H9 (cell line): ENCODE measurements around the gene FOXJ3. TPM values are rescaled to one million over a fixed set of nuclear protein-coding genes. Genes with fewer than 3 reads are reported as not detected.
A peak's percentile ranks its signal among the peaks of the same experiment; 100 is the strongest.

Source experiments
- DNase-seq: peaks from one replicate; pipeline ENCODE4 v3.0.0-alpha.2; 2017
- H2AFZ ChIP-seq: one replicate; pipeline ENCODE4 v1.6.1; 2013; ENCODE audit warnings: mild to moderate bottlenecking, low read length, control low read depth, moderate library complexity
- H2AK5ac ChIP-seq: 2 replicates; pipeline ENCODE4 v1.6.1; 2013; ENCODE audit warnings: low read length, control low read depth, mixed read lengths; ENCODE audit not compliant: insufficient read length
- H2BK120ac ChIP-seq: one replicate; pipeline ENCODE4 v1.6.1; 2013; ENCODE audit warnings: low read depth, mild to moderate bottlenecking, low read length, control low read depth, inconsistent platforms; ENCODE audit not compliant: poor library complexity, severe bottlenecking
- H2BK12ac ChIP-seq: 2 replicates; pipeline ENCODE4 v1.6.1; 2013; ENCODE audit warnings: low read length, control low read depth, mixed read lengths, low read depth; ENCODE audit not compliant: insufficient read length
- H2BK15ac ChIP-seq: 2 replicates; pipeline ENCODE4 v1.6.1; 2013; ENCODE audit warnings: low read depth, low read length, control low read depth
- H2BK20ac ChIP-seq: one replicate; pipeline ENCODE4 v1.6.1; 2013; ENCODE audit warnings: low read depth, mild to moderate bottlenecking, low read length, control low read depth, inconsistent platforms; ENCODE audit not compliant: poor library complexity, severe bottlenecking
- H2BK5ac ChIP-seq: 2 replicates; pipeline ENCODE4 v1.6.1; 2013; ENCODE audit warnings: low read length, control low read depth, mixed read lengths; ENCODE audit not compliant: insufficient read length
- H3K14ac ChIP-seq: 2 replicates; pipeline ENCODE4 v1.6.1; 2013; ENCODE audit warnings: low read length, control low read depth; ENCODE audit not compliant: insufficient read depth
- H3K18ac ChIP-seq: 2 replicates; pipeline ENCODE4 v1.6.1; 2013; ENCODE audit warnings: low read depth, mild to moderate bottlenecking, mixed read lengths, low read length, control low read depth; ENCODE audit not compliant: insufficient read length
- H3K23ac ChIP-seq: 2 replicates; pipeline ENCODE4 v1.6.1; 2013; ENCODE audit warnings: low read length, control low read depth, mixed read lengths, low read depth; ENCODE audit not compliant: insufficient read length
- H3K23me2 ChIP-seq: 2 replicates; pipeline ENCODE4 v1.6.1; 2013; ENCODE audit warnings: low read depth, mild to moderate bottlenecking, mixed read lengths, low read length, control low read depth; ENCODE audit not compliant: insufficient read length, poor library complexity, severe bottlenecking
- H3K27ac ChIP-seq: 2 replicates; pipeline ENCODE4 v1.5.1; 2013; ENCODE audit warnings: low read length, control low read depth, mixed read lengths, low read depth; ENCODE audit not compliant: insufficient read length
- H3K27me3 ChIP-seq: 2 replicates; pipeline ENCODE4 v1.6.1; 2013; ENCODE audit warnings: low read length, control low read depth, inconsistent platforms; ENCODE audit not compliant: insufficient read depth
- H3K4ac ChIP-seq: 2 replicates; pipeline ENCODE4 v1.6.1; 2013; ENCODE audit warnings: low read depth, mild to moderate bottlenecking, control low read depth, inconsistent platforms, low read length, moderate library complexity
- H3K4me1 ChIP-seq: 2 replicates; pipeline ENCODE4 v1.6.1; 2013; ENCODE audit warnings: low read length, control low read depth, inconsistent platforms; ENCODE audit not compliant: insufficient read depth
- H3K4me2 ChIP-seq: 2 replicates; pipeline ENCODE4 v1.6.1; 2013; ENCODE audit warnings: low read length, control low read depth, mixed read lengths; ENCODE audit not compliant: insufficient read length, insufficient read depth
- H3K56ac ChIP-seq: 2 replicates; pipeline ENCODE4 v1.6.1; 2013; ENCODE audit warnings: low read depth, mild to moderate bottlenecking, mixed read lengths, low read length, control low read depth; ENCODE audit not compliant: insufficient read length
- H3K79me1 ChIP-seq: 2 replicates; pipeline ENCODE4 v1.6.1; 2013; ENCODE audit warnings: low read depth, mild to moderate bottlenecking, moderate library complexity, low read length, control low read depth, inconsistent platforms; ENCODE audit not compliant: insufficient read depth, poor library complexity, severe bottlenecking
- H3K79me2 ChIP-seq: 2 replicates; pipeline ENCODE4 v1.6.1; 2013; ENCODE audit warnings: low read length, control low read depth, inconsistent platforms; ENCODE audit not compliant: insufficient read depth
- H3K9ac ChIP-seq: 2 replicates; pipeline ENCODE4 v1.6.1; 2013; ENCODE audit warnings: low read length, control low read depth, mixed read lengths; ENCODE audit not compliant: insufficient read length; ENCODE audit errors: extremely low read depth
- H3K9me3 ChIP-seq: one replicate; pipeline ENCODE4 v1.6.1; 2013; ENCODE audit warnings: low read depth, low read length, inconsistent platforms; ENCODE audit not compliant: control insufficient read depth
- H3T11ph ChIP-seq: one replicate; pipeline ENCODE4 v1.6.1; 2013; ENCODE audit warnings: mild to moderate bottlenecking, low read length, control low read depth, inconsistent platforms
- H4K20me1 ChIP-seq: one replicate; pipeline ENCODE4 v1.6.1; 2013; ENCODE audit not compliant: control insufficient read depth, insufficient read length, insufficient read depth
- H4K5ac ChIP-seq: 2 replicates; pipeline ENCODE4 v1.6.1; 2013; ENCODE audit warnings: low read depth, mild to moderate bottlenecking, mixed read lengths, low read length, control low read depth; ENCODE audit not compliant: insufficient read length
- H4K8ac ChIP-seq: replicated peaks from 2 replicates; pipeline ENCODE4 v1.6.1; 2013; ENCODE audit warnings: low read length, control low read depth, mixed read lengths, low read depth; ENCODE audit not compliant: insufficient read length
- H4K91ac ChIP-seq: 2 replicates; pipeline ENCODE4 v1.6.1; 2013; ENCODE audit warnings: low read depth, mild to moderate bottlenecking, moderate library complexity, mixed read lengths, low read length, control low read depth; ENCODE audit not compliant: insufficient read length
- H3K27ac Mint-ChIP-seq, 3 experiments: 2 replicates in 2 of 3; 3 replicates in 1 of 3; pipeline ENCODE4 v1.8.0; 2020 to 2021; ENCODE audit warnings: mixed read lengths in 3 of 3, mild to moderate bottlenecking in 1 of 3, moderate library complexity in 1 of 3
- H3K27me3 Mint-ChIP-seq: 2 replicates; pipeline ENCODE4 v1.8.0; 2021; ENCODE audit warnings: low read depth, mild to moderate bottlenecking, moderate library complexity, mixed read lengths
- H3K36me3 Mint-ChIP-seq, 3 experiments: 2 replicates in 2 of 3; 3 replicates in 1 of 3; pipeline ENCODE4 v1.8.0; 2020 to 2021; ENCODE audit warnings: low read depth in 3 of 3, mixed read lengths in 3 of 3; ENCODE audit not compliant: insufficient read depth in 1 of 3
- H3K4me1 Mint-ChIP-seq, 2 experiments: 2 replicates each; pipeline ENCODE4 v1.8.0; 2020; ENCODE audit warnings: mixed read lengths in 2 of 2
- H3K4me3 Mint-ChIP-seq, 2 experiments: 2 replicates in 1 of 2; 3 replicates in 1 of 2; pipeline ENCODE4 v1.8.0; 2020 to 2021; ENCODE audit warnings: mild to moderate bottlenecking in 2 of 2, mixed read lengths in 2 of 2, moderate library complexity in 1 of 2
- H3K9me3 Mint-ChIP-seq, 2 experiments: 2 replicates in 1 of 2; 3 replicates in 1 of 2; pipeline ENCODE4 v1.8.0; 2020; ENCODE audit warnings: mild to moderate bottlenecking in 2 of 2, mixed read lengths in 2 of 2, moderate library complexity in 1 of 2
- CTCF ChIP-seq: fragments of 200-600 bp; sonication (generic); conservative IDR thresholded peaks from 3 replicates; pipeline ENCODE4 v1.8.0; 2021; ENCODE audit warnings: antibody characterized with exemption, mild to moderate bottlenecking
- WGBS: extraction: QIAGEN DNeasy Blood & Tissue Kit; methylation state at CpG from one replicate; pipeline ENCODE4 v1.1.7; 2013; ENCODE audit warnings: missing lambda C conversion rate, low lambda C conversion rate, mixed read lengths; ENCODE audit not compliant: insufficient read length; ENCODE audit errors: extremely low coverage; 5-methylcytosine and 5-hydroxymethylcytosine counted together
- total RNA-seq: library from RNA; stranded (reverse); gene quantifications from 2 replicates; pipeline ENCODE4 v1.2.1, GENCODE V29; 2021

FOXJ3 gene
- total RNA-seq, 1 experiment from 2014 or later, result 49.9 TPM

- Histone ChIP-seq H3K23ac (no peak overlapping the region), H3T11ph (no peak overlapping the region), H2AK5ac (no peak overlapping the region), H2BK15ac (no peak overlapping the region), H3K4me2 (no peak overlapping the region), H2BK20ac (no peak overlapping the region), H3K27me3 (no peaks in the 10 kb centered on the region), H3K56ac (no peak overlapping the region), H2BK5ac (no peak overlapping the region), H4K20me1 (no peaks in the 10 kb centered on the region), H3K9ac (no peak overlapping the region), H2AFZ (no peak overlapping the region), H3K79me2 (peaks cover 7% of the 10 kb centered on the region; the same call in 1 of the 2 replicates), H2BK120ac (no peak overlapping the region), H4K5ac (no peak overlapping the region), H3K4me1 (peaks cover 5% of the 10 kb centered on the region; the same call in 1 of the 2 replicates), H3K4ac (no peak overlapping the region), H4K91ac (no peak overlapping the region), H3K79me1 (peaks cover 14% of the 10 kb centered on the region), H3K9me3 (no peaks in the 10 kb centered on the region), H3K18ac (no peak overlapping the region), H3K27ac (no peak overlapping the region), H4K8ac (no peak overlapping the region), H2BK12ac (no peak overlapping the region), H3K23me2 (no peaks in the 10 kb centered on the region), H3K14ac (no peak overlapping the region)
- TF ChIP-seq CTCF, result no peak
- Mint-ChIP-seq H3K36me3 (peaks cover 10 to 16% (median 15%) of the 10 kb centered on the region in 3 experiments; a peak in 6 of 7 replicates), H3K27me3 (no peaks in the 10 kb centered on the region), H3K27ac (peak overlapping the region; percentile 25 to 80 (median 60); a peak in 5 of 7 replicates), H3K4me3 (no peak overlapping the region), H3K9me3 (no peaks in the 10 kb centered on the region), H3K4me1 (peaks cover 38 to 40% of the 10 kb centered on the region in 2 experiments)
- WGBS, result no CpG with 5 or more reads among the region's 6 CpGs
- DNase-seq, result no peak
These were observed 124.5 kb downstream of the FOXJ3 start for GRCh38 chr1:42210421-42211133.
